Trophoblast cell (in vitro differentiated cells and primary cell): ENCODE measurements around the gene RBM47.

Experiments
- DNase-seq, 2 donors: peaks; one replicate each; pipeline ENCODE4 v3.0.0-alpha.2; 2016
- H2AFZ ChIP-seq: 2 replicates; pipeline ENCODE4 v1.6.1; 2013; ENCODE audit warnings: low read length, moderate library complexity, mild to moderate bottlenecking; ENCODE audit not compliant: insufficient read depth, poor library complexity
- H2AK5ac ChIP-seq: 2 replicates; pipeline ENCODE4 v1.6.1; 2013; ENCODE audit warnings: mild to moderate bottlenecking, low read length
- H2BK120ac ChIP-seq: 2 replicates; pipeline ENCODE4 v1.6.1; 2013; ENCODE audit warnings: low read length, mild to moderate bottlenecking, moderate library complexity; ENCODE audit not compliant: insufficient read depth, poor library complexity
- H2BK12ac ChIP-seq: 2 replicates; pipeline ENCODE4 v1.6.1; 2013; ENCODE audit warnings: mild to moderate bottlenecking, low read length, moderate library complexity
- H2BK5ac ChIP-seq: 2 replicates; pipeline ENCODE4 v1.6.1; 2013; ENCODE audit warnings: low read length, low read depth, moderate library complexity, mild to moderate bottlenecking; ENCODE audit not compliant: poor library complexity
- H3K14ac ChIP-seq: 2 replicates; pipeline ENCODE4 v1.6.1; 2013; ENCODE audit warnings: mild to moderate bottlenecking, low read length
- H3K18ac ChIP-seq: 2 replicates; pipeline ENCODE4 v1.6.1; 2013; ENCODE audit warnings: mild to moderate bottlenecking, low read length
- H3K23ac ChIP-seq: 2 replicates; pipeline ENCODE4 v1.6.1; 2013; ENCODE audit warnings: low read length
- H3K27ac ChIP-seq: 2 replicates; pipeline ENCODE4 v1.5.1; 2013; ENCODE audit warnings: low read depth, mild to moderate bottlenecking, inconsistent platforms, low read length, moderate library complexity
- H3K27me3 ChIP-seq: 2 replicates; pipeline ENCODE4 v1.6.1; 2013; ENCODE audit warnings: inconsistent platforms, mild to moderate bottlenecking, low read length, moderate library complexity; ENCODE audit not compliant: insufficient read depth
- H3K36me3 ChIP-seq, 2 experiments: 1 replicate in 1 of 2; 2 replicates in 1 of 2; pipeline ENCODE4 v1.6.1; 2013; ENCODE audit warnings: low read length in 2 of 2, mild to moderate bottlenecking in 2 of 2, moderate library complexity in 1 of 2; ENCODE audit not compliant: insufficient read depth in 2 of 2, control insufficient read depth in 1 of 2
- H3K4ac ChIP-seq: 2 replicates; pipeline ENCODE4 v1.6.1; 2013; ENCODE audit warnings: low read depth, mild to moderate bottlenecking, low read length, moderate library complexity
- H3K4me1 ChIP-seq, 2 experiments: 1 replicate in 1 of 2; 2 replicates in 1 of 2; pipeline ENCODE4 v1.6.1; 2013; ENCODE audit warnings: low read length in 2 of 2, mild to moderate bottlenecking in 2 of 2, moderate library complexity in 1 of 2; ENCODE audit not compliant: insufficient read depth in 2 of 2, control insufficient read depth in 1 of 2
- H3K4me2 ChIP-seq: 2 replicates; pipeline ENCODE4 v1.6.1; 2013; ENCODE audit warnings: inconsistent platforms, mild to moderate bottlenecking, low read length, moderate library complexity
- H3K4me3 ChIP-seq: 2 replicates; pipeline ENCODE4 v1.5.1; 2013; ENCODE audit warnings: mild to moderate bottlenecking, low read depth, low read length, inconsistent platforms
- H3K79me1 ChIP-seq: one replicate; pipeline ENCODE4 v1.6.1; 2013; ENCODE audit warnings: low read length
- H3K79me2 ChIP-seq: 2 replicates; pipeline ENCODE4 v1.6.1; 2013; ENCODE audit warnings: low read length, mild to moderate bottlenecking; ENCODE audit not compliant: control insufficient read depth, insufficient read depth, poor library complexity
- H3K9ac ChIP-seq: 2 replicates; pipeline ENCODE4 v1.6.1; 2013; ENCODE audit warnings: mild to moderate bottlenecking, low read length
- H3K9me3 ChIP-seq: 2 replicates; pipeline ENCODE4 v1.6.1; 2013; ENCODE audit warnings: low read depth, mild to moderate bottlenecking, control low read depth, inconsistent platforms, low read length; ENCODE audit not compliant: insufficient read depth
- H4K12ac ChIP-seq: 2 replicates; pipeline ENCODE4 v1.6.1; 2013; ENCODE audit warnings: low read depth, mild to moderate bottlenecking, low read length, moderate library complexity
- H4K8ac ChIP-seq: 2 replicates; pipeline ENCODE4 v1.6.1; 2013; ENCODE audit warnings: low read depth, mild to moderate bottlenecking, low read length, moderate library complexity
- H4K91ac ChIP-seq: one replicate; pipeline ENCODE4 v1.6.1; 2013; ENCODE audit warnings: low read depth, mild to moderate bottlenecking, low read length, moderate library complexity
- WGBS: extraction: QIAGEN DNeasy Blood & Tissue Kit; methylation state at CpG from one replicate; pipeline ENCODE4 v1.1.7; 2013; ENCODE audit warnings: missing lambda C conversion rate; ENCODE audit not compliant: insufficient read length, insufficient coverage; ENCODE audit errors: extremely low coverage; 5-methylcytosine and 5-hydroxymethylcytosine counted together

Gene RBM47

GRCh38 chr4:40612831-40613230 lies 16.8 kb downstream of the RBM47 start:
- Histone ChIP-seq H2BK120ac (no peak overlapping the region), H4K8ac (no peak overlapping the region), H2BK12ac (no peak overlapping the region), H3K79me1 (peaks cover 3% of the 10 kb centered on the region), H2AFZ (no peak overlapping the region), H3K36me3 (no peaks in the 10 kb centered on the region), H3K27ac (no peak overlapping the region), H4K12ac (no peak overlapping the region), H3K9me3 (no peaks in the 10 kb centered on the region), H3K4ac (no peak overlapping the region), H3K79me2 (peaks cover 3% of the 10 kb centered on the region), H3K4me2 (no peak overlapping the region), H3K4me3 (no peak overlapping the region), H3K23ac (no peak overlapping the region), H3K14ac (no peak overlapping the region), H3K27me3 (no peaks in the 10 kb centered on the region), H3K4me1 (no peaks in the 10 kb centered on the region), H3K18ac (no peak overlapping the region), H4K91ac (no peak overlapping the region), H3K9ac (no peak overlapping the region), H2AK5ac (no peak overlapping the region), H2BK5ac (no peak overlapping the region)
- DNase-seq, result no peak
- no CpG with 5 or more reads among the region's 2 CpGs for WGBS

GRCh38 chr4:40612283-40612682 lies 17.4 kb downstream of the RBM47 start:
- no peaks in the 10 kb centered on the region for H3K9me3 ChIP-seq
- H3K4ac ChIP-seq, result no peak overlapping the region
- no peak overlapping the region for H2BK5ac ChIP-seq
- no peak overlapping the region for H2BK12ac ChIP-seq
- H3K36me3 ChIP-seq, result no peaks in the 10 kb centered on the region
- H3K27ac ChIP-seq, result no peak overlapping the region
- H4K8ac ChIP-seq, result no peak overlapping the region
- H3K14ac ChIP-seq, result no peak overlapping the region
- H3K4me3 ChIP-seq, result no peak overlapping the region
- H2BK120ac ChIP-seq, result no peak overlapping the region
- no peak overlapping the region for H2AK5ac ChIP-seq
- no CpG with 5 or more reads among the region's 4 CpGs for WGBS
- H3K18ac ChIP-seq, result no peak overlapping the region
- H3K79me2 ChIP-seq, result peaks cover 2% of the 10 kb centered on the region
- H4K91ac ChIP-seq, result no peak overlapping the region
- no peak overlapping the region for H2AFZ ChIP-seq
- H3K23ac ChIP-seq, result no peak overlapping the region
- H3K4me2 ChIP-seq, result no peak overlapping the region
- H3K79me1 ChIP-seq, result peaks cover 3% of the 10 kb centered on the region
- H3K27me3 ChIP-seq, result no peaks in the 10 kb centered on the region
- H3K9ac ChIP-seq, result no peak overlapping the region
- H3K4me1 ChIP-seq, result no peaks in the 10 kb centered on the region
- DNase-seq, result no peak
- H4K12ac ChIP-seq, result no peak overlapping the region

GRCh38 chr4:40608628-40609027 lies 21.0 kb downstream of the RBM47 start:
- H3K9ac ChIP-seq, result no peak overlapping the region
- H4K8ac ChIP-seq, result no peak overlapping the region
- no CpG with 5 or more reads among the region's 2 CpGs for WGBS
- peak; percentile 61 to 83 for DNase-seq
- no peak overlapping the region for H2BK120ac ChIP-seq
- no peak overlapping the region for H2AFZ ChIP-seq
- no peaks in the 10 kb centered on the region for H3K9me3 ChIP-seq
- H4K12ac ChIP-seq, result no peak overlapping the region
- H3K4ac ChIP-seq, result no peak overlapping the region
- H2BK5ac ChIP-seq, result no peak overlapping the region
- no peak overlapping the region for H2BK12ac ChIP-seq
- H3K79me2 ChIP-seq, result peaks cover 2% of the 10 kb centered on the region
- no peak overlapping the region for H3K23ac ChIP-seq
- no peak overlapping the region for H3K14ac ChIP-seq
- H4K91ac ChIP-seq, result no peak overlapping the region
- H3K36me3 ChIP-seq, result no peaks in the 10 kb centered on the region
- H2AK5ac ChIP-seq, result no peak overlapping the region
- no peak overlapping the region for H3K27ac ChIP-seq
- H3K4me3 ChIP-seq, result no peak overlapping the region
- H3K27me3 ChIP-seq, result no peaks in the 10 kb centered on the region
- H3K79me1 ChIP-seq, result peaks cover under 1% of the 10 kb centered on the region
- H3K4me1 ChIP-seq, result peaks cover 0 to 3% of the 10 kb centered on the region in 2 experiments
- H3K18ac ChIP-seq, result no peak overlapping the region
- no peak overlapping the region for H3K4me2 ChIP-seq

GRCh38 chr4:40607221-40607620 lies 22.4 kb downstream of the RBM47 start:
- H2BK120ac ChIP-seq, result no peak overlapping the region
- no peaks in the 10 kb centered on the region for H3K9me3 ChIP-seq
- peak overlapping the region; percentile 27 for H3K4ac ChIP-seq
- H3K4me1 ChIP-seq, result peaks cover 0 to 3% of the 10 kb centered on the region in 2 experiments
- H2AK5ac ChIP-seq, result no peak overlapping the region
- H4K91ac ChIP-seq, result no peak overlapping the region
- H3K79me1 ChIP-seq, result no peaks in the 10 kb centered on the region
- no peak overlapping the region for H3K23ac ChIP-seq
- no peak overlapping the region for H3K14ac ChIP-seq
- H3K18ac ChIP-seq, result no peak overlapping the region
- H3K27me3 ChIP-seq, result no peaks in the 10 kb centered on the region
- H2BK12ac ChIP-seq, result no peak overlapping the region
- DNase-seq, result peak in 1 of 2 donors; percentile 51
- no peak overlapping the region for H3K27ac ChIP-seq
- no peak overlapping the region for H3K9ac ChIP-seq
- no peak overlapping the region for H3K4me2 ChIP-seq
- no peak overlapping the region for H2AFZ ChIP-seq
- peaks cover 2% of the 10 kb centered on the region for H3K79me2 ChIP-seq
- no peak overlapping the region for H4K12ac ChIP-seq
- H4K8ac ChIP-seq, result no peak overlapping the region
- no CpG with 5 or more reads among the region's 3 CpGs for WGBS
- H2BK5ac ChIP-seq, result no peak overlapping the region
- H3K36me3 ChIP-seq, result no peaks in the 10 kb centered on the region
- no peak overlapping the region for H3K4me3 ChIP-seq
